ENCODE measurements around the gene SPRY2. TPM values are rescaled to one million over a fixed set of nuclear protein-coding genes. Genes with fewer than 3 reads are reported as not detected.

The SPRY2 gene
- total RNA-seq, 1 donor from 2014 or later = 52.0 TPM

- no peak overlapping the region for H3K4me3 Mint-ChIP-seq (ENCODE audit: unreplicated experiment)
- H3K27ac Mint-ChIP-seq (ENCODE audit: unreplicated experiment) = no peak overlapping the region
- peaks cover 9% of the 10 kb centered on the region for H3K36me3 Mint-ChIP-seq (ENCODE audit: unreplicated experiment)
- no peaks in the 10 kb centered on the region for H3K27me3 Mint-ChIP-seq (ENCODE audit: unreplicated experiment)
- DNase-seq (ENCODE audit: extremely low spot score, unreplicated experiment) = no peak
- H3K9me3 Mint-ChIP-seq (ENCODE audit: unreplicated experiment) = peaks cover 7% of the 10 kb centered on the region
- peaks cover 28% of the 10 kb centered on the region for H3K4me1 Mint-ChIP-seq (ENCODE audit: unreplicated experiment)
- no peak for TF ChIP-seq CTCF (IDR thresholded peaks at IDR 0.05)
These were observed 25.9 kb downstream of the SPRY2 start for GRCh38 chr13:80314711-80315653.

GRCh38 chr13:80313668-80314256 lies 27.2 kb downstream of the SPRY2 start:
- peaks cover 28% of the 10 kb centered on the region for H3K4me1 Mint-ChIP-seq (ENCODE audit: unreplicated experiment)
- no peaks in the 10 kb centered on the region for H3K9me3 Mint-ChIP-seq (ENCODE audit: unreplicated experiment)
- H3K27me3 Mint-ChIP-seq (ENCODE audit: unreplicated experiment) = no peaks in the 10 kb centered on the region
- no peak overlapping the region for H3K27ac Mint-ChIP-seq (ENCODE audit: unreplicated experiment)
- DNase-seq (ENCODE audit: extremely low spot score, unreplicated experiment) = no peak
- no peak overlapping the region for H3K4me3 Mint-ChIP-seq (ENCODE audit: unreplicated experiment)
- no peak for TF ChIP-seq CTCF (IDR thresholded peaks at IDR 0.05)
- no peaks in the 10 kb centered on the region for H3K36me3 Mint-ChIP-seq (ENCODE audit: unreplicated experiment)

GRCh38 chr13:80312967-80313366 lies 28.0 kb downstream of the SPRY2 start:
- H3K27ac Mint-ChIP-seq (ENCODE audit: unreplicated experiment) = peak overlapping the region; percentile 59
- no peaks in the 10 kb centered on the region for H3K36me3 Mint-ChIP-seq (ENCODE audit: unreplicated experiment)

GRCh38 chr13:80312012-80312704 lies 28.8 kb downstream of the SPRY2 start:
- Mint-ChIP-seq H3K36me3 (ENCODE audit: unreplicated experiment) (no peaks in the 10 kb centered on the region), H3K27me3 (ENCODE audit: unreplicated experiment) (no peaks in the 10 kb centered on the region), H3K4me1 (ENCODE audit: unreplicated experiment) (peaks cover 37% of the 10 kb centered on the region), H3K4me3 (ENCODE audit: unreplicated experiment) (no peak overlapping the region), H3K27ac (ENCODE audit: unreplicated experiment) (peak overlapping the region; percentile 59), H3K9me3 (ENCODE audit: unreplicated experiment) (no peaks in the 10 kb centered on the region)
- no peak for DNase-seq (ENCODE audit: extremely low spot score, unreplicated experiment)
- no peak for TF ChIP-seq CTCF (IDR thresholded peaks at IDR 0.05)

More at GRCh38 chr13:80312967-80313366, 28.0 kb downstream of the SPRY2 start:
- TF ChIP-seq CTCF (IDR thresholded peaks at IDR 0.05) = no peak
- DNase-seq (ENCODE audit: extremely low spot score, unreplicated experiment) = no peak
- Mint-ChIP-seq H3K4me1 (ENCODE audit: unreplicated experiment) (peaks cover 30% of the 10 kb centered on the region), H3K9me3 (ENCODE audit: unreplicated experiment) (no peaks in the 10 kb centered on the region), H3K4me3 (ENCODE audit: unreplicated experiment) (no peak overlapping the region), H3K27me3 (ENCODE audit: unreplicated experiment) (no peaks in the 10 kb centered on the region)
